ENCODE data around the gene CEACAM4.

CEACAM4 gene

GRCh38 chr19:41616792-41617621 lies 9.9 kb downstream of the CEACAM4 start:
- peak; percentile 1 for DNase-seq (ENCODE audit: low read depth)

GRCh38 chr19:41615207-41615606 lies 11.7 kb downstream of the CEACAM4 start:
- DNase-seq (ENCODE audit: low read depth): no peak

- no peak for DNase-seq (ENCODE audit: low read depth)
Measured at GRCh38 chr19:41612483-41612882, 14.4 kb downstream of the CEACAM4 start.

GRCh38 chr19:41610789-41611188 lies 16.1 kb downstream of the CEACAM4 start:
- no peak for DNase-seq (ENCODE audit: low read depth)

GRCh38 chr19:41607668-41608067 lies 19.2 kb downstream of the CEACAM4 start:
- no peak for DNase-seq (ENCODE audit: low read depth)

GRCh38 chr19:41606215-41606837 lies 20.5 kb downstream of the CEACAM4 start:
- DNase-seq (ENCODE audit: low read depth): no peak

GRCh38 chr19:41604831-41605230 lies 22.0 kb downstream of the CEACAM4 start:
- no peak for DNase-seq (ENCODE audit: low read depth)

GRCh38 chr19:41601771-41602170 lies 25.1 kb downstream of the CEACAM4 start:
- DNase-seq (ENCODE audit: low read depth): no peak

- DNase-seq (ENCODE audit: low read depth): no peak
Measured at GRCh38 chr19:41599175-41599966, 27.5 kb downstream of the CEACAM4 start.

- peak; percentile 32 for DNase-seq (ENCODE audit: low read depth)
Measured at GRCh38 chr19:41597600-41598041, 29.3 kb downstream of the CEACAM4 start.

- no peak for DNase-seq (ENCODE audit: low read depth)
Measured at GRCh38 chr19:41595890-41596280, 31.0 kb downstream of the CEACAM4 start.

GRCh38 chr19:41595258-41595889 lies 31.5 kb downstream of the CEACAM4 start:
- DNase-seq (ENCODE audit: low read depth): peak; percentile 50

- no peak for DNase-seq (ENCODE audit: low read depth)
Measured at GRCh38 chr19:41591951-41592562, 34.8 kb downstream of the CEACAM4 start.

GRCh38 chr19:41590936-41591335 lies 35.9 kb downstream of the CEACAM4 start:
- no peak for DNase-seq (ENCODE audit: low read depth)

- no peak for DNase-seq (ENCODE audit: low read depth)
Measured at GRCh38 chr19:41589371-41589770, 37.5 kb downstream of the CEACAM4 start.

- peak; percentile 2 for DNase-seq (ENCODE audit: low read depth)
Measured at GRCh38 chr19:41588497-41589209, 38.2 kb downstream of the CEACAM4 start.

GRCh38 chr19:41587838-41588210 lies 39.0 kb downstream of the CEACAM4 start:
- no peak for DNase-seq (ENCODE audit: low read depth)

GRCh38 chr19:41587101-41587837 lies 39.6 kb downstream of the CEACAM4 start:
- DNase-seq (ENCODE audit: low read depth): no peak

GRCh38 chr19:41586064-41586463 lies 40.8 kb downstream of the CEACAM4 start:
- no peak for DNase-seq (ENCODE audit: low read depth)

GRCh38 chr19:41584931-41585330 lies 41.9 kb downstream of the CEACAM4 start:
- DNase-seq (ENCODE audit: low read depth): no peak
